ENCODE data around the gene SENP1.

SENP1 gene

DNA sequence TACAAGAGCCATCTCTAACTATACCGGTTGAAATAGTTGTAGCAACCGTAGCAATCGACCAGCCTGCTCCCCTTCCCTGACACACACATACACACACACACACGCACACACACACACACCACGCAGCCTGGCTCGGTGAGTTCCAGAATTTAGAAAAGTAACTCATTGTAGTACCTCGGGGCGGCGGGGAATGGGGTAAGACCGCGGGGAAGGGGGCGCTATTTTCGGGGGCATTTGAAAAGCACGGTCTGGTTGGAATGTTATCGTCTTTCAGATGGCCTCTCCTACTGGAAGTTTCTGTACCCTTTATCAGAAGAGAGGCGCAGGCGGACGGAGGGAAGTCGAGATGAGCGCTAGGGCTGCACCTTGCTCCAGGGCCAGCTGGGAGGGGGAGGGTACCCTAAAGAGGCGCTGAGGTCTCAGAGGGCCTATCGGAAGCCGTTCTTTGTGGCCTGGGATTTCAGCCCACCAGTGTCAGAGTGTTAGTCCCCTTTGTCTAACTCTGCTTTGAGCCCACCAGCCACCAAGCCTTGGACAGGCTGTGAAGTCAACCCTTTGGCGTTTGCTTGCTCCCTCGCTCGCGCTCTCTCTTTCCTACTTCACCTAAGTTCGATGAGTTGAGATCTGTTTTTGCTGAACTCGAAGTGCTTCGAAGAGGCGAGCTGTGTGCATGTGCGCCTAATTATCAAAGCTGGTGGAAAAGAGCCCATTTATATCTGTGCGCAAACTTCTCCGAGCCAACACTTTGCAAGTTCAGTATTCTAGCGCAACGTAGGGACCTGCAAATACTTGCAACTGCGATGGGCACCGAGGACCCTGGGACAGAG is 102.4 kb downstream of the SENP1 start:
- H3K9me3 ChIP-seq (ENCODE audit: control insufficient read depth, low read length), result no peaks in the 10 kb centered on the region
- H2BK120ac ChIP-seq (ENCODE audit: low read depth, low read length), result no peak overlapping the region
- H3K36me3 ChIP-seq (ENCODE audit: control insufficient read depth in 1 of 2, insufficient read depth in 2 of 2, low read depth in 1 of 2, low read length in 2 of 2), result no peaks in the 10 kb centered on the region
- peak overlapping the region in 1 of 2 experiments; percentile 6 for H3K23ac ChIP-seq (ENCODE audit: low read length in 2 of 2)
- H3K4me1 ChIP-seq (ENCODE audit: control insufficient read depth, insufficient read depth, low read depth, low read length), result peaks cover 40% of the 10 kb centered on the region
- no peak overlapping the region for H4K8ac ChIP-seq (ENCODE audit: low read length)
- no peak overlapping the region for H2BK12ac ChIP-seq (ENCODE audit: low read length in 2 of 2)
- H3K79me1 ChIP-seq (replicated peaks; ENCODE audit: low read length, poor library complexity, severe bottlenecking), result no peaks in the 10 kb centered on the region
- peak overlapping the region; percentile 77 for H3K4me2 ChIP-seq (ENCODE audit: low read length, poor library complexity, severe bottlenecking)
- peak; percentile 10 for DNase-seq
- H3K27me3 ChIP-seq (ENCODE audit: control insufficient read depth in 1 of 2, insufficient read depth in 1 of 2, low read length in 2 of 2), result peaks cover 83 to 94% of the 10 kb centered on the region in 2 experiments
- H2AFZ ChIP-seq (ENCODE audit: low read depth, low read length), result no peak overlapping the region
- WGBS, result 16% methylated on average over 37 of the region's 38 CpGs
- H4K91ac ChIP-seq (ENCODE audit: low read length), result no peak overlapping the region
- H3K4me3 ChIP-seq (ENCODE audit: insufficient read depth in 1 of 2, low read depth in 1 of 2, low read length in 2 of 2), result peak overlapping the region in 1 of 2 experiments; percentile 84
- H3K27ac ChIP-seq (ENCODE audit: low read length, poor library complexity, severe bottlenecking), result no peak overlapping the region
- no peak overlapping the region for H2BK5ac ChIP-seq (ENCODE audit: low read depth, low read length, poor library complexity, severe bottlenecking)
- H2BK15ac ChIP-seq (ENCODE audit: low read depth, poor library complexity, severe bottlenecking), result peak overlapping the region; percentile 12
- no peak overlapping the region for H2AK5ac ChIP-seq (ENCODE audit: low read length, severe bottlenecking)
- H3K4ac ChIP-seq (ENCODE audit: low read depth in 1 of 2, low read length in 2 of 2), result no peak overlapping the region
- no peak overlapping the region for H3K14ac ChIP-seq (ENCODE audit: low read length in 2 of 2)
- H3K18ac ChIP-seq (ENCODE audit: low read depth in 1 of 2, low read length in 2 of 2), result no peak overlapping the region
- no peak overlapping the region for H3K9ac ChIP-seq (ENCODE audit: low read length)

GRCh38 chr12:48002773-48003218 is 103.1 kb downstream of the SENP1 start:
- WGBS, result under 1% methylated on average over 26 of the region's 26 CpGs
- no peaks in the 10 kb centered on the region for H3K9me3 ChIP-seq (ENCODE audit: control insufficient read depth, low read length)
- H3K4me1 ChIP-seq (ENCODE audit: control insufficient read depth, insufficient read depth, low read depth, low read length), result peaks cover 40% of the 10 kb centered on the region
- H3K4me3 ChIP-seq (ENCODE audit: insufficient read depth in 1 of 2, low read depth in 1 of 2, low read length in 2 of 2), result peak overlapping the region in 1 of 2 experiments; percentile 84
- peak; percentile 58 for DNase-seq
- H3K4ac ChIP-seq (ENCODE audit: low read depth in 1 of 2, low read length in 2 of 2), result no peak overlapping the region
- H3K27me3 ChIP-seq (ENCODE audit: control insufficient read depth in 1 of 2, insufficient read depth in 1 of 2, low read length in 2 of 2), result peaks cover 87 to 94% of the 10 kb centered on the region in 2 experiments
- no peak overlapping the region for H2BK15ac ChIP-seq (ENCODE audit: low read depth, poor library complexity, severe bottlenecking)
- no peaks in the 10 kb centered on the region for H3K36me3 ChIP-seq (ENCODE audit: control insufficient read depth in 1 of 2, insufficient read depth in 2 of 2, low read depth in 1 of 2, low read length in 2 of 2)
- H3K9ac ChIP-seq (ENCODE audit: low read length), result peak overlapping the region; percentile 74
- H3K14ac ChIP-seq (ENCODE audit: low read length in 2 of 2), result no peak overlapping the region
- H4K91ac ChIP-seq (ENCODE audit: low read length), result no peak overlapping the region
- H2BK120ac ChIP-seq (ENCODE audit: low read depth, low read length), result no peak overlapping the region
- H3K27ac ChIP-seq (ENCODE audit: low read length, poor library complexity, severe bottlenecking), result no peak overlapping the region
- no peak overlapping the region for H3K23ac ChIP-seq (ENCODE audit: low read length in 2 of 2)
- H2BK5ac ChIP-seq (ENCODE audit: low read depth, low read length, poor library complexity, severe bottlenecking), result no peak overlapping the region
- no peak overlapping the region for H4K8ac ChIP-seq (ENCODE audit: low read length)
- no peak overlapping the region for H2BK12ac ChIP-seq (ENCODE audit: low read length in 2 of 2)
- no peaks in the 10 kb centered on the region for H3K79me1 ChIP-seq (replicated peaks; ENCODE audit: low read length, poor library complexity, severe bottlenecking)
- no peak overlapping the region for H2AK5ac ChIP-seq (ENCODE audit: low read length, severe bottlenecking)
- H3K4me2 ChIP-seq (ENCODE audit: low read length, poor library complexity, severe bottlenecking), result peak overlapping the region; percentile 88
- H2AFZ ChIP-seq (ENCODE audit: low read depth, low read length), result no peak overlapping the region
- no peak overlapping the region for H3K18ac ChIP-seq (ENCODE audit: low read depth in 1 of 2, low read length in 2 of 2)

- Histone ChIP-seq H2BK15ac (ENCODE audit: low read depth, poor library complexity, severe bottlenecking) (no peak overlapping the region), H2AK5ac (ENCODE audit: low read length, severe bottlenecking) (no peak overlapping the region), H3K18ac (ENCODE audit: low read depth in 1 of 2, low read length in 2 of 2) (no peak overlapping the region), H3K4me1 (ENCODE audit: control insufficient read depth, insufficient read depth, low read depth, low read length) (peaks cover 40% of the 10 kb centered on the region), H3K14ac (ENCODE audit: low read length in 2 of 2) (no peak overlapping the region), H3K9ac (ENCODE audit: low read length) (peak overlapping the region; percentile 74), H3K4ac (ENCODE audit: low read depth in 1 of 2, low read length in 2 of 2) (no peak overlapping the region), H3K27me3 (ENCODE audit: control insufficient read depth in 1 of 2, insufficient read depth in 1 of 2, low read length in 2 of 2) (peaks cover 87 to 94% of the 10 kb centered on the region in 2 experiments), H2BK12ac (ENCODE audit: low read length in 2 of 2) (no peak overlapping the region), H3K27ac (ENCODE audit: low read length, poor library complexity, severe bottlenecking) (no peak overlapping the region), H3K9me3 (ENCODE audit: control insufficient read depth, low read length) (no peaks in the 10 kb centered on the region), H4K8ac (ENCODE audit: low read length) (no peak overlapping the region), H3K36me3 (ENCODE audit: control insufficient read depth in 1 of 2, insufficient read depth in 2 of 2, low read depth in 1 of 2, low read length in 2 of 2) (no peaks in the 10 kb centered on the region), H2BK120ac (ENCODE audit: low read depth, low read length) (no peak overlapping the region), H2BK5ac (ENCODE audit: low read depth, low read length, poor library complexity, severe bottlenecking) (no peak overlapping the region), H4K91ac (ENCODE audit: low read length) (no peak overlapping the region), H3K4me2 (ENCODE audit: low read length, poor library complexity, severe bottlenecking) (peak overlapping the region; percentile 88), H3K79me1 (replicated peaks; ENCODE audit: low read length, poor library complexity, severe bottlenecking) (no peaks in the 10 kb centered on the region), H3K4me3 (ENCODE audit: insufficient read depth in 1 of 2, low read depth in 1 of 2, low read length in 2 of 2) (peak overlapping the region in 1 of 2 experiments; percentile 84), H3K23ac (ENCODE audit: low read length in 2 of 2) (no peak overlapping the region), H2AFZ (ENCODE audit: low read depth, low read length) (no peak overlapping the region)
- whole genome bisulfite sequencing, result under 1% methylated on average over 11 of the region's 13 CpGs
- no peak for DNase-seq
Measured at GRCh38 chr12:48002414-48002730, 103.5 kb downstream of the SENP1 start.

DNA sequence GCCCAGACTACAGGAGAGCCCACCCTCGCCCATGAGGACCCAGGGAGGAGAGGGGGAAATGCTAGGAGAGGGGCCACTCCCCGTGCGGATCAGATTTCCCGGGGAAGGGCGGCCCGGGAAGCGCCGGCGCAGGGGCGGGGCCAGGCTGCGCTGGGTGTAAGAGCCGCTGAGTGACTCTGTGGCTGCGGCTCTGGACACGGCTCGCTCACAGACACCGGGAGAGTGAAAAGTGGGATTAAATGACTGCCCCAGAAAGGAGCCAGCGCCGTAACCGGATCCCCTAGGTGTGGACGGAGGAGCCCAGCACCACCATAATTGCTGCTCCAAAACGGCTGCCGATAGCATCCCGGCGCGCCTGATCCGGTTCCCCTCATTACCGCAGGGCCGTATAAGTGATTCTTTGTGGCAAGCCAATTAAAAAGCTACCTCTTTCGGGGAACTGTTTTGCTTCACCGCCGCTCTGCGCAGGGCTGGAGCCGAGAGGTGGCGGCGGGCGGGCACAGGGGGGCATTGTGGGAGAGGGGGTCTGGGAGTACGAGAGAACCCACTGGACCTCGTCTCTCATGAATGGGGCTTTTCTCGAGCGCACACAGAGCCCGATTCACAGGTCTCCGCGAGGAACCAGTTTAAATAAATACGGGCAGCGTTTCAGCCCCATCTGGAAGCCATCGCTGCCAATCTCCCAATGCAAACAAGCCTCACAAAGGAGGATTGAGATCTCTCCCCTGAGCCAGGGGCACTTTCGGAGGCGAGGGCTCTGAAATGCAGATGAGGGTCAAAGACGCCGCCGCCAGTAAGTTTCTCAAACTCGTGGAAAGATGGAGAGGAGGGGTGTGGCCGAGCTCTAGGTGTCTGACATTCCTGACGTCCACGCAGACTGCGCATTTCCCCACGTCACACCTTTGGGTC is 104.1 kb downstream of the SENP1 start:
- peak overlapping the region; percentile 18 for H2AFZ ChIP-seq (ENCODE audit: low read depth, low read length)
- no peak overlapping the region for H3K4ac ChIP-seq (ENCODE audit: low read depth in 1 of 2, low read length in 2 of 2)
- H3K9me3 ChIP-seq (ENCODE audit: control insufficient read depth, low read length), result no peaks in the 10 kb centered on the region
- H3K23ac ChIP-seq (ENCODE audit: low read length in 2 of 2), result no peak overlapping the region
- no peak overlapping the region for H2BK12ac ChIP-seq (ENCODE audit: low read length in 2 of 2)
- no peak overlapping the region for H2BK15ac ChIP-seq (ENCODE audit: low read depth, poor library complexity, severe bottlenecking)
- H3K27me3 ChIP-seq (ENCODE audit: control insufficient read depth in 1 of 2, insufficient read depth in 1 of 2, low read length in 2 of 2), result peaks cover 85 to 94% of the 10 kb centered on the region in 2 experiments
- peak; percentile 51 for DNase-seq
- H2BK5ac ChIP-seq (ENCODE audit: low read depth, low read length, poor library complexity, severe bottlenecking), result no peak overlapping the region
- no peak overlapping the region for H3K27ac ChIP-seq (ENCODE audit: low read length, poor library complexity, severe bottlenecking)
- H3K14ac ChIP-seq (ENCODE audit: low read length in 2 of 2), result no peak overlapping the region
- peaks cover 40% of the 10 kb centered on the region for H3K4me1 ChIP-seq (ENCODE audit: control insufficient read depth, insufficient read depth, low read depth, low read length)
- peak overlapping the region; percentile 7 for H4K8ac ChIP-seq (ENCODE audit: low read length)
- no peaks in the 10 kb centered on the region for H3K36me3 ChIP-seq (ENCODE audit: control insufficient read depth in 1 of 2, insufficient read depth in 2 of 2, low read depth in 1 of 2, low read length in 2 of 2)
- H2BK120ac ChIP-seq (ENCODE audit: low read depth, low read length), result no peak overlapping the region
- no peaks in the 10 kb centered on the region for H3K79me1 ChIP-seq (replicated peaks; ENCODE audit: low read length, poor library complexity, severe bottlenecking)
- H4K91ac ChIP-seq (ENCODE audit: low read length), result no peak overlapping the region
- peak overlapping the region; percentile 88 for H3K4me2 ChIP-seq (ENCODE audit: low read length, poor library complexity, severe bottlenecking)
- WGBS, result under 1% methylated on average over 54 of the region's 57 CpGs
- peak overlapping the region; percentile 53 to 84 for H3K4me3 ChIP-seq (ENCODE audit: insufficient read depth in 1 of 2, low read depth in 1 of 2, low read length in 2 of 2)
- peak overlapping the region; percentile 74 for H3K9ac ChIP-seq (ENCODE audit: low read length)
- H3K18ac ChIP-seq (ENCODE audit: low read depth in 1 of 2, low read length in 2 of 2), result no peak overlapping the region
- H2AK5ac ChIP-seq (ENCODE audit: low read length, severe bottlenecking), result no peak overlapping the region

All from mesenchymal stem cell (in vitro differentiated cells and primary cell).